Mesenchymal stem cell (in vitro differentiated cells and primary cell): Measurements from ENCODE around the gene LYSMD1.

Experiments used
- DNase-seq: peaks from one replicate; pipeline ENCODE4 v3.0.0-alpha.2; 2013
- H2AFZ ChIP-seq: one replicate; pipeline ENCODE4 v1.6.1; 2013; ENCODE audit warnings: low read depth, mild to moderate bottlenecking, control low read depth, inconsistent platforms, low read length, moderate library complexity
- H2AK5ac ChIP-seq: 2 replicates; pipeline ENCODE4 v1.6.1; 2013; ENCODE audit warnings: low read length, moderate library complexity, mild to moderate bottlenecking, inconsistent platforms; ENCODE audit not compliant: severe bottlenecking
- H2BK120ac ChIP-seq: one replicate; pipeline ENCODE4 v1.6.1; 2013; ENCODE audit warnings: low read depth, mild to moderate bottlenecking, inconsistent platforms, low read length, moderate library complexity
- H2BK12ac ChIP-seq, 2 experiments: one replicate each; pipeline ENCODE4 v1.6.1; 2013; ENCODE audit warnings: inconsistent platforms in 2 of 2, low read length in 2 of 2, mild to moderate bottlenecking in 2 of 2, moderate library complexity in 2 of 2, control low read depth in 1 of 2
- H2BK15ac ChIP-seq: one replicate; pipeline ENCODE4 v1.6.1; 2013; ENCODE audit warnings: mild to moderate bottlenecking, low read depth, inconsistent platforms; ENCODE audit not compliant: poor library complexity, severe bottlenecking
- H2BK5ac ChIP-seq: 2 replicates; pipeline ENCODE4 v1.6.1; 2013; ENCODE audit warnings: low read depth, mild to moderate bottlenecking, low read length, control low read depth, inconsistent platforms; ENCODE audit not compliant: poor library complexity, severe bottlenecking
- H3K14ac ChIP-seq, 2 experiments: one replicate each; pipeline ENCODE4 v1.6.1; 2013; ENCODE audit warnings: inconsistent platforms in 2 of 2, low read length in 2 of 2, control low read depth in 1 of 2, mild to moderate bottlenecking in 1 of 2, moderate library complexity in 1 of 2
- H3K18ac ChIP-seq, 2 experiments: one replicate each; pipeline ENCODE4 v1.6.1; 2013; ENCODE audit warnings: inconsistent platforms in 2 of 2, low read length in 2 of 2, control low read depth in 1 of 2, low read depth in 1 of 2, mild to moderate bottlenecking in 1 of 2
- H3K23ac ChIP-seq, 2 experiments: one replicate each; pipeline ENCODE4 v1.6.1; 2013; ENCODE audit warnings: inconsistent platforms in 2 of 2, low read length in 2 of 2, mild to moderate bottlenecking in 2 of 2, moderate library complexity in 2 of 2, control low read depth in 1 of 2
- H3K27ac ChIP-seq: 2 replicates; pipeline ENCODE4 v1.5.1; 2013; ENCODE audit warnings: mild to moderate bottlenecking, moderate library complexity, low read length, control low read depth, inconsistent platforms; ENCODE audit not compliant: poor library complexity, severe bottlenecking
- H3K27me3 ChIP-seq, 2 experiments: 2 replicates each; pipeline versions ENCODE4 v1.6.1 to v1.7.0; 2013; ENCODE audit warnings: low read length in 2 of 2, mild to moderate bottlenecking in 2 of 2, moderate library complexity in 2 of 2, control low read depth in 1 of 2, inconsistent platforms in 1 of 2; ENCODE audit not compliant: control insufficient read depth in 1 of 2, insufficient read depth in 1 of 2
- H3K36me3 ChIP-seq, 2 experiments: 2 replicates each; pipeline versions ENCODE4 v1.6.1 to v1.7.0; 2013; ENCODE audit warnings: low read length in 2 of 2, control low read depth in 1 of 2, inconsistent platforms in 1 of 2, low read depth in 1 of 2, mild to moderate bottlenecking in 1 of 2; ENCODE audit not compliant: insufficient read depth in 2 of 2, control insufficient read depth in 1 of 2
- H3K4ac ChIP-seq, 2 experiments: one replicate each; pipeline ENCODE4 v1.6.1; 2013; ENCODE audit warnings: inconsistent platforms in 2 of 2, low read length in 2 of 2, mild to moderate bottlenecking in 2 of 2, moderate library complexity in 2 of 2, control low read depth in 1 of 2, low read depth in 1 of 2
- H3K4me1 ChIP-seq: 2 replicates; pipeline ENCODE4 v1.6.1; 2013; ENCODE audit warnings: low read depth, low read length, control low read depth; ENCODE audit not compliant: control insufficient read depth, insufficient read depth
- H3K4me2 ChIP-seq: 2 replicates; pipeline ENCODE4 v1.6.1; 2013; ENCODE audit warnings: low read length, mild to moderate bottlenecking, inconsistent platforms; ENCODE audit not compliant: poor library complexity, severe bottlenecking
- H3K4me3 ChIP-seq, 2 experiments: 2 replicates each; pipeline versions ENCODE4 v1.5.1 to v1.7.0; 2013; ENCODE audit warnings: low read length in 2 of 2, mild to moderate bottlenecking in 2 of 2, control low read depth in 1 of 2, low read depth in 1 of 2; ENCODE audit not compliant: insufficient read depth in 1 of 2
- H3K79me1 ChIP-seq: replicated peaks from 2 replicates; pipeline ENCODE4 v1.6.1; 2013; ENCODE audit warnings: mild to moderate bottlenecking, control low read depth, low read length, inconsistent platforms; ENCODE audit not compliant: poor library complexity, severe bottlenecking
- H3K9ac ChIP-seq: 2 replicates; pipeline ENCODE4 v1.7.0; 2013; ENCODE audit warnings: mild to moderate bottlenecking, low read length, moderate library complexity
- H3K9me3 ChIP-seq: 2 replicates; pipeline ENCODE4 v1.7.0; 2013; ENCODE audit warnings: mild to moderate bottlenecking, low read length; ENCODE audit not compliant: control insufficient read depth
- H4K8ac ChIP-seq: one replicate; pipeline ENCODE4 v1.6.1; 2013; ENCODE audit warnings: inconsistent platforms, mild to moderate bottlenecking, low read length, moderate library complexity
- H4K91ac ChIP-seq: one replicate; pipeline ENCODE4 v1.6.1; 2013; ENCODE audit warnings: mild to moderate bottlenecking, low read length, inconsistent platforms
- WGBS: methylation state at CpG from one replicate; pipeline ENCODE4 v1.1.7; 2013; ENCODE audit warnings: mixed read lengths; 5-methylcytosine and 5-hydroxymethylcytosine counted together

The LYSMD1 gene

GRCh38 chr1:151133018-151133806 lies 32.5 kb downstream of the LYSMD1 start:
- no peak overlapping the region for H4K91ac ChIP-seq
- no peak overlapping the region for H4K8ac ChIP-seq
- no peak for DNase-seq
- H2AFZ ChIP-seq = no peak overlapping the region
- 46% methylated on average over 56 of the region's 65 CpGs for WGBS
- no peak overlapping the region for H3K14ac ChIP-seq
- peaks cover 7% of the 10 kb centered on the region for H3K4me1 ChIP-seq
- H3K9ac ChIP-seq = no peak overlapping the region
- H3K4me3 ChIP-seq = peak overlapping the region in 1 of 2 experiments; percentile 9
- H3K18ac ChIP-seq = no peak overlapping the region
- peaks cover 6 to 59% of the 10 kb centered on the region in 2 experiments for H3K36me3 ChIP-seq
- no peak overlapping the region for H3K27ac ChIP-seq
- no peak overlapping the region for H2BK120ac ChIP-seq
- H3K79me1 ChIP-seq = no peaks in the 10 kb centered on the region
- H2BK5ac ChIP-seq = no peak overlapping the region
- H3K27me3 ChIP-seq = peaks cover 0 to 25% of the 10 kb centered on the region in 2 experiments
- H2BK15ac ChIP-seq = no peak overlapping the region
- H3K23ac ChIP-seq = no peak overlapping the region
- no peak overlapping the region for H2AK5ac ChIP-seq
- no peak overlapping the region for H3K4ac ChIP-seq
- no peak overlapping the region for H2BK12ac ChIP-seq
- no peak overlapping the region for H3K4me2 ChIP-seq
- H3K9me3 ChIP-seq = no peaks in the 10 kb centered on the region

- no peaks in the 10 kb centered on the region for H3K79me1 ChIP-seq
- peak overlapping the region; percentile 57 for H3K9ac ChIP-seq
- H3K36me3 ChIP-seq = peaks cover 6 to 52% of the 10 kb centered on the region in 2 experiments
- no peak overlapping the region for H3K18ac ChIP-seq
- peaks cover 7% of the 10 kb centered on the region for H3K4me1 ChIP-seq
- DNase-seq = no peak
- H4K8ac ChIP-seq = peak overlapping the region; percentile 67
- no peak overlapping the region for H3K14ac ChIP-seq
- H2AFZ ChIP-seq = no peak overlapping the region
- 41% methylated on average over 45 of the region's 74 CpGs for WGBS
- no peak overlapping the region for H2BK120ac ChIP-seq
- no peak overlapping the region for H2BK5ac ChIP-seq
- H3K4ac ChIP-seq = no peak overlapping the region
- no peak overlapping the region for H2BK15ac ChIP-seq
- no peak overlapping the region for H3K27ac ChIP-seq
- H3K4me3 ChIP-seq = peak overlapping the region in 1 of 2 experiments; percentile 67
- H3K9me3 ChIP-seq = no peaks in the 10 kb centered on the region
- H2BK12ac ChIP-seq = no peak overlapping the region
- no peak overlapping the region for H3K23ac ChIP-seq
- H3K27me3 ChIP-seq = peaks cover 0 to 25% of the 10 kb centered on the region in 2 experiments
- H4K91ac ChIP-seq = no peak overlapping the region
- no peak overlapping the region for H3K4me2 ChIP-seq
- no peak overlapping the region for H2AK5ac ChIP-seq
These were observed 33.2 kb downstream of the LYSMD1 start for GRCh38 chr1:151132335-151133017.

- H3K18ac ChIP-seq = peak overlapping the region; percentile 57 to 71
- H2AK5ac ChIP-seq = no peak overlapping the region
- peaks cover 6 to 48% of the 10 kb centered on the region in 2 experiments for H3K36me3 ChIP-seq
- no peak overlapping the region for H2BK120ac ChIP-seq
- H3K79me1 ChIP-seq = no peaks in the 10 kb centered on the region
- peak; percentile 44 for DNase-seq
- no peak overlapping the region for H3K27ac ChIP-seq
- H3K23ac ChIP-seq = peak overlapping the region in 1 of 2 experiments; percentile 36
- H3K9ac ChIP-seq = peak overlapping the region; percentile 57
- no peak overlapping the region for H3K4me2 ChIP-seq
- peaks cover 7% of the 10 kb centered on the region for H3K4me1 ChIP-seq
- peak overlapping the region; percentile 57 for H2BK15ac ChIP-seq
- peak overlapping the region in 1 of 2 experiments; percentile 50 for H3K4ac ChIP-seq
- no peak overlapping the region for H2BK12ac ChIP-seq
- H3K9me3 ChIP-seq = no peaks in the 10 kb centered on the region
- WGBS = 18% methylated on average over 39 of the region's 39 CpGs
- H4K8ac ChIP-seq = peak overlapping the region; percentile 38
- no peak overlapping the region for H3K14ac ChIP-seq
- H3K4me3 ChIP-seq = peak overlapping the region in 1 of 2 experiments; percentile 67
- H2AFZ ChIP-seq = peak overlapping the region; percentile 81
- H3K27me3 ChIP-seq = peaks cover 0 to 25% of the 10 kb centered on the region in 2 experiments
- H2BK5ac ChIP-seq = no peak overlapping the region
- no peak overlapping the region for H4K91ac ChIP-seq
These were observed 33.9 kb downstream of the LYSMD1 start for GRCh38 chr1:151131701-151132334.
